Panc1 (cell line): Measurements from ENCODE around the gene RILP. TPM values are rescaled to one million over a fixed set of nuclear protein-coding genes. Genes with fewer than 3 reads are reported as not detected.

Experiments used
- ATAC-seq: fragments of 200-7000 bp; cut with Tn5 transposase; 2 replicates; pipeline ENCODE4 v1.9.1; 2020; ENCODE audit warnings: mild to moderate bottlenecking, moderate library complexity
- BruUV-seq: library from RNA; stranded (reverse); fragments of 400-500 nt; replicated peaks from 2 replicates; lab custom pipeline; 2021; lab: Mats Ljungman, UMichigan
- CTCF ChIA-PET: fragments of 300-600 bp; sonication (Branson Sonifier 250); formaldehyde crosslinking; loops from one replicate; lab custom pipeline; 2022; ENCODE audit warnings: antibody characterized with exemption; lab: Charles Lee
- POLR2A ChIA-PET: fragments of 300-600 bp; sonication (Branson Sonifier 250); formaldehyde crosslinking; loops from one replicate; lab custom pipeline; 2022; ENCODE audit warnings: antibody characterized with exemption; lab: Charles Lee
- DNase-seq: peaks from one replicate; pipeline ENCODE4 v3.0.0-alpha.2; 2010; ENCODE audit warnings: low read depth, low spot score
- H3K27ac ChIP-seq: 2 replicates; pipeline ENCODE4 v1.5.1; 2011; ENCODE audit warnings: mild to moderate bottlenecking, low read length, inconsistent platforms
- H3K27me3 ChIP-seq: fragments of 200-500 bp; sonication (Bioruptor generic); 2 replicates; pipeline ENCODE4 v1.6.0; 2014; ENCODE audit warnings: low read length, inconsistent platforms; ENCODE audit not compliant: control insufficient read depth, insufficient read depth
- H3K36me3 ChIP-seq: fragments of 200-500 bp; sonication (Bioruptor generic); 2 replicates; pipeline ENCODE4 v1.5.1; 2014; ENCODE audit warnings: inconsistent platforms, mild to moderate bottlenecking, low read length, moderate library complexity; ENCODE audit not compliant: control insufficient read depth, insufficient read depth
- H3K4me1 ChIP-seq: 2 replicates; pipeline ENCODE4 v1.5.1; 2011; ENCODE audit warnings: inconsistent platforms, mild to moderate bottlenecking, low read length, moderate library complexity; ENCODE audit not compliant: control insufficient read depth, insufficient read depth
- H3K4me3 ChIP-seq, 2 experiments: 2 replicates each; pipeline ENCODE4 v1.5.1; 2011 to 2012; ENCODE audit warnings: low read depth in 2 of 2, low read length in 2 of 2, mild to moderate bottlenecking in 2 of 2, inconsistent platforms in 1 of 2, moderate library complexity in 1 of 2
- H3K9me3 ChIP-seq: fragments of 200-500 bp; sonication (Bioruptor generic); 2 replicates; pipeline ENCODE4 v1.5.1; 2014; ENCODE audit warnings: low read depth, mild to moderate bottlenecking, inconsistent platforms, low read length, moderate library complexity; ENCODE audit not compliant: control insufficient read depth, insufficient read depth
- POLR2AphosphoS5 ChIP-seq: IDR thresholded peaks from 2 replicates; pipeline ENCODE4 v1.6.1; 2012; ENCODE audit warnings: mild to moderate bottlenecking, low read depth, low read length, moderate library complexity
- SIN3A ChIP-seq: IDR thresholded peaks from 2 replicates; pipeline ENCODE4 v1.6.1; 2012; ENCODE audit warnings: low read depth, mild to moderate bottlenecking, low read length, moderate library complexity, borderline replicate concordance; ENCODE audit not compliant: insufficient read depth
- TCF7L2 ChIP-seq: IDR thresholded peaks from 2 replicates; pipeline ENCODE4 v1.6.1; 2011; ENCODE audit warnings: mild to moderate bottlenecking, low read depth, low read length, inconsistent platforms
- in situ Hi-C: cut with HindIII; loops from 2 replicates; pipeline ENCODE4 v1.10.0; 2016; ENCODE audit warnings: low sequenced_read_pairs, low pct_unique_long_range_greater_than_20kb
- intact Hi-C: fragments of 100-400 bp; cut with micrococcal nuclease; formaldehyde crosslinking; loops from one replicate; pipeline ENCODE4 v1.10.0; 2022; ENCODE audit not compliant: unreplicated experiment
- total RNA-seq: library from RNA; stranded (reverse); gene quantifications from one replicate; pipeline ENCODE4 v1.2.1, GENCODE V29; 2021; ENCODE audit not compliant: unreplicated experiment
- TF ChIP-seq, protein P1 (sequence below), 2 experiments: IDR thresholded peaks; 2 replicates each; pipeline ENCODE4 v1.6.1; 2011 to 2012; ENCODE audit warnings: low read depth in 2 of 2, control low read depth in 1 of 2, low read length in 1 of 2, mild to moderate bottlenecking in 1 of 2, moderate library complexity in 1 of 2; ENCODE audit not compliant: insufficient read depth in 1 of 2
- TF ChIP-seq, protein P2 (sequence below): fragments of 450-650 bp; IDR thresholded peaks from 2 replicates; pipeline ENCODE4 v1.5.1; 2017; ENCODE audit warnings: mild to moderate bottlenecking

Gene RILP
- total RNA-seq, 1 experiment from 2014 or later, result 20.8 TPM

DNA sequence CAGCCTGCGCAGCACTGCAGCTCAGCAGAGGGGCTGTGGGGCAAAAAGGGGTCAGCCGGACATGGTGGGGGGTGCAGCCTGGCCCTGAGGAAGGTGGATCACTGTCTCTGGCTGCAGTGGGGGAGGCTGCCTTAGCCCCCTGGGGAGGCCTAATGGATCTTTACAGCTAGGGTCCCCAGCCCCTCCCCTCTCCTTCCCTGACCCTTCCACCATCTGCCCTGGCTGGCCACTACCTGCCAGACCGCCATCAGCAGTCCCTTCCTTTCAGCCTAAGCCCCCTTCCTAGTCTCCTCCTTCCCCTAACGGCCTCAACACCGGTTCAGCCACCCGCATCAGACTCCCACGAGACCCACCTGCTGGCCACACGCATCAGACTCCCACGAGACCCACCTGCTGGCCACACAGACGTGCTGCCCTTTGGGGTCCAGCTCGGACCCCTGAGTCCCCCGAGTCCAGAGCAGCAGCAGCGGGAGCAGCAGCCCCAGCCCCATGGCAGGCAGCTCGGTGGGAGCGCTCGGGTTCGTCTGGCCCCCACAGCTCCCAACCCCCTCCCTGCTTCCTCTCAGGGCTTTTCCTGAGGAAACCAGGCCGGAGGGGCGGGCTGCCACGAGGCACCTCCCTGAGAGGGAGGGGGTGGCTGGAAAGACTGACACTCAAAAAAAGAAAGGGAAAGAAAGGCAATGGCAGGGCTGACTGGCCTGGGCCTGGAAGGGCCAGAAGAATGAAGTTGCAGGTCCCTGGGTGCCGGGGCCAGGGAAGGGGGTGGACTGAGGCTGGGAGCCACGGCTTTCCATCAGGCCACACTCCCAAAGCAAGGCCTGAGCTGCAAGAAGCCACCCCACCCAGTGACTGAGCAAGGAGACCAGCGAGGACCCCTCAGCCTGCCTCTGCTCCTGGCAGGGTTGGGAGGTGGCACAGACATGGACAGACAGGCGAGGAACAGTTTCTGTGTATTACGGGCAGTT is 4.2 kb downstream of the RILP start, which contains the start of gene SCARF1:
Gene SCARF1, minus strand, starts transcription at position 526 of the 965 bp plus-strand sequence. Its CDS starts 35 bp downstream, at position 491.
- in situ Hi-C loops (no loop called here), intact Hi-C loops (no loop called here)
- no peak within 1 kb of the TSS for H3K27ac ChIP-seq
- no peak for DNase-seq
- H3K4me3 ChIP-seq, result no peak within 1 kb of the TSS
- no TSS peak for BruUV-seq
- no peaks in the 10 kb centered on the region for H3K36me3 ChIP-seq
- no peak for ATAC-seq
- TF ChIP-seq, protein P1, sequence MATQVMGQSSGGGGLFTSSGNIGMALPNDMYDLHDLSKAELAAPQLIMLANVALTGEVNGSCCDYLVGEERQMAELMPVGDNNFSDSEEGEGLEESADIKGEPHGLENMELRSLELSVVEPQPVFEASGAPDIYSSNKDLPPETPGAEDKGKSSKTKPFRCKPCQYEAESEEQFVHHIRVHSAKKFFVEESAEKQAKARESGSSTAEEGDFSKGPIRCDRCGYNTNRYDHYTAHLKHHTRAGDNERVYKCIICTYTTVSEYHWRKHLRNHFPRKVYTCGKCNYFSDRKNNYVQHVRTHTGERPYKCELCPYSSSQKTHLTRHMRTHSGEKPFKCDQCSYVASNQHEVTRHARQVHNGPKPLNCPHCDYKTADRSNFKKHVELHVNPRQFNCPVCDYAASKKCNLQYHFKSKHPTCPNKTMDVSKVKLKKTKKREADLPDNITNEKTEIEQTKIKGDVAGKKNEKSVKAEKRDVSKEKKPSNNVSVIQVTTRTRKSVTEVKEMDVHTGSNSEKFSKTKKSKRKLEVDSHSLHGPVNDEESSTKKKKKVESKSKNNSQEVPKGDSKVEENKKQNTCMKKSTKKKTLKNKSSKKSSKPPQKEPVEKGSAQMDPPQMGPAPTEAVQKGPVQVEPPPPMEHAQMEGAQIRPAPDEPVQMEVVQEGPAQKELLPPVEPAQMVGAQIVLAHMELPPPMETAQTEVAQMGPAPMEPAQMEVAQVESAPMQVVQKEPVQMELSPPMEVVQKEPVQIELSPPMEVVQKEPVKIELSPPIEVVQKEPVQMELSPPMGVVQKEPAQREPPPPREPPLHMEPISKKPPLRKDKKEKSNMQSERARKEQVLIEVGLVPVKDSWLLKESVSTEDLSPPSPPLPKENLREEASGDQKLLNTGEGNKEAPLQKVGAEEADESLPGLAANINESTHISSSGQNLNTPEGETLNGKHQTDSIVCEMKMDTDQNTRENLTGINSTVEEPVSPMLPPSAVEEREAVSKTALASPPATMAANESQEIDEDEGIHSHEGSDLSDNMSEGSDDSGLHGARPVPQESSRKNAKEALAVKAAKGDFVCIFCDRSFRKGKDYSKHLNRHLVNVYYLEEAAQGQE (IDR thresholded peaks at IDR 0.05; ENCODE audit: insufficient read depth in 1 of 2, low read depth in 2 of 2, low read length in 1 of 2), result no peak
- TF ChIP-seq POLR2AphosphoS5 (no peak), SIN3A (no peak), TCF7L2 (no peak)
- TF ChIP-seq, protein P2, sequence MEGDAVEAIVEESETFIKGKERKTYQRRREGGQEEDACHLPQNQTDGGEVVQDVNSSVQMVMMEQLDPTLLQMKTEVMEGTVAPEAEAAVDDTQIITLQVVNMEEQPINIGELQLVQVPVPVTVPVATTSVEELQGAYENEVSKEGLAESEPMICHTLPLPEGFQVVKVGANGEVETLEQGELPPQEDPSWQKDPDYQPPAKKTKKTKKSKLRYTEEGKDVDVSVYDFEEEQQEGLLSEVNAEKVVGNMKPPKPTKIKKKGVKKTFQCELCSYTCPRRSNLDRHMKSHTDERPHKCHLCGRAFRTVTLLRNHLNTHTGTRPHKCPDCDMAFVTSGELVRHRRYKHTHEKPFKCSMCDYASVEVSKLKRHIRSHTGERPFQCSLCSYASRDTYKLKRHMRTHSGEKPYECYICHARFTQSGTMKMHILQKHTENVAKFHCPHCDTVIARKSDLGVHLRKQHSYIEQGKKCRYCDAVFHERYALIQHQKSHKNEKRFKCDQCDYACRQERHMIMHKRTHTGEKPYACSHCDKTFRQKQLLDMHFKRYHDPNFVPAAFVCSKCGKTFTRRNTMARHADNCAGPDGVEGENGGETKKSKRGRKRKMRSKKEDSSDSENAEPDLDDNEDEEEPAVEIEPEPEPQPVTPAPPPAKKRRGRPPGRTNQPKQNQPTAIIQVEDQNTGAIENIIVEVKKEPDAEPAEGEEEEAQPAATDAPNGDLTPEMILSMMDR, result no peak
- H3K27me3 ChIP-seq, result no peaks in the 10 kb centered on the region
- POLR2A ChIA-PET, result interaction anchor here (0.7 kb wide), 1 partner anchor 72 kb away, joined by 3 read pairs; no protein-coding TSS in a partner anchor
- H3K4me1 ChIP-seq, result peaks cover 18% of the 10 kb centered on the region
- CTCF ChIA-PET, result interaction anchor here (0.6 kb wide), 1 partner anchor 12 kb away, joined by 5 read pairs; no protein-coding TSS in a partner anchor
- H3K9me3 ChIP-seq, result no peaks in the 10 kb centered on the region

DNA sequence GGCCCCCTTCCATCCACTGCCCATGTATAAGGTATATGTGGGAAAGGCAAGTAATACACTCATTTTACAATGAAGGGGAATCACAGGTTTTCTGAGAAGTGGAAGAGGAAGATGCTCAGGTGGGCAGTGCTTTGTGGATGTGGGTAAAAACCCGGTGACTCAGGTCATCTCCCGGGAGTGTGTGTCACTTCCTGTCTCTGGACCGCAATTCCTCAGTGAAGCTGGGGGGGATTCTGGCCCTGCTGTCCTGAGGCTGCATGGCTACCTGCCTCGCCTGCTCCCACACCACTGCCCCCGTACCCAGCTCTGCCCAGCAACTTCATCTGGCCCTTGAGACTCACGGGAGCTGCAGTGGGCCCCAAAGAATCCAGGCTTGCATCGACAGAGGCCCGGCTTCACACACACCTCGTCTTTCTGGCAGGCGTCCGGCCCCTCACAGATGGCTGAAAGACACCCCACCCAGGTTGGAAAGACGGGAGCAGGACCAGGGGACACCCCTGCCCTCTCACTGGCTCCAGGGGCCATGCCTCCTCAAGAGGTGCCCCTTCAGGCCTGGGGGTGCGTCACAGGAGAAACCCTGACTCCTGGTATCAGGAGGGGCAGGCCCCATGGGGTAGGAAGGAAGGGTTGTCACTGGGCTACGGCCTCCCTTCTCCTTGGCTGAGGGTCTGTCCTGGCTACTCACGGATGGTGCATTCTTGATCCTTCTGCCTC is 5.0 kb downstream of the RILP start:
- DNase-seq (no peak), ATAC-seq (no peak)
- CTCF ChIA-PET, result no interaction called here

More for the DNA sequence above, 5.0 kb downstream of the RILP start:
- no TSS peak for BruUV-seq
- Histone ChIP-seq H3K27me3 (no peaks in the 10 kb centered on the region), H3K27ac (peak overlapping the region; percentile 3; the same call in 1 of the 2 replicates), H3K4me3 (no peak overlapping the region), H3K4me1 (peaks cover 14% of the 10 kb centered on the region), H3K9me3 (no peaks in the 10 kb centered on the region), H3K36me3 (no peaks in the 10 kb centered on the region)
- TF ChIP-seq, protein P2, result no peak
- TF ChIP-seq SIN3A, result no peak
- TF ChIP-seq, protein P1 (IDR thresholded peaks at IDR 0.05; ENCODE audit: insufficient read depth in 1 of 2, low read depth in 2 of 2, low read length in 1 of 2), result no peak
- POLR2A ChIA-PET, result no interaction called here
- intact Hi-C loops (no loop called here), in situ Hi-C loops (no loop called here)
